Measurements from ENCODE around the gene SLC35F6.

- no peak for TF ChIP-seq CTCF (IDR thresholded peaks at IDR 0.05)
- TF ChIP-seq POLR2A (IDR thresholded peaks at IDR 0.05): no peak
Observed at GRCh38 chr2:26805241-26805676, 41.2 kb downstream of the SLC35F6 start.

Measured in heart left ventricle (tissue), 13 donors.